GM19025 (cell line): ENCODE data around the gene DTNA.

Experiments used
- ATAC-seq: cut with Tn5 transposase; IDR thresholded peaks from one replicate; pipeline ENCODE4 v1.9.1; 2021; ENCODE audit warnings: mild to moderate bottlenecking, low read depth, moderate library complexity; ENCODE audit not compliant: unreplicated experiment

Gene DTNA

GRCh38 chr18:34760444-34760843 lies 50.3 kb downstream of the DTNA start:
- ATAC-seq: no peak

- ATAC-seq: no peak
These were observed 54.4 kb downstream of the DTNA start for GRCh38 chr18:34764451-34764850.

GRCh38 chr18:34767601-34768027 lies 57.5 kb downstream of the DTNA start:
- no peak for ATAC-seq

GRCh38 chr18:34771958-34772357 lies 61.9 kb downstream of the DTNA start:
- no peak for ATAC-seq

- no peak for ATAC-seq
These were observed 62.8 kb downstream of the DTNA start for GRCh38 chr18:34772887-34773286.

GRCh38 chr18:34773378-34773777 lies 63.3 kb downstream of the DTNA start:
- ATAC-seq: no peak

GRCh38 chr18:34773961-34774766 lies 64.1 kb downstream of the DTNA start:
- no peak for ATAC-seq

GRCh38 chr18:34775461-34775860 lies 65.4 kb downstream of the DTNA start:
- no peak for ATAC-seq

GRCh38 chr18:34779112-34779511 lies 69.0 kb downstream of the DTNA start:
- ATAC-seq: no peak

- no peak for ATAC-seq
These were observed 70.8 kb downstream of the DTNA start for GRCh38 chr18:34780856-34781255.

GRCh38 chr18:34783501-34783900 lies 73.4 kb downstream of the DTNA start:
- ATAC-seq: no peak

- no peak for ATAC-seq
These were observed 76.2 kb downstream of the DTNA start for GRCh38 chr18:34786162-34786741.

GRCh38 chr18:34787931-34788532 lies 77.9 kb downstream of the DTNA start:
- no peak for ATAC-seq

- no peak for ATAC-seq
These were observed 79.8 kb downstream of the DTNA start for GRCh38 chr18:34789768-34790344.

- ATAC-seq: no peak
These were observed 84.2 kb downstream of the DTNA start for GRCh38 chr18:34794348-34794747.

- no peak for ATAC-seq
These were observed 85.1 kb downstream of the DTNA start for GRCh38 chr18:34795070-34795732.

GRCh38 chr18:34796035-34796657 lies 86.0 kb downstream of the DTNA start:
- no peak for ATAC-seq

- no peak for ATAC-seq
These were observed 89.2 kb downstream of the DTNA start for GRCh38 chr18:34799291-34799690.

- no peak for ATAC-seq
These were observed 90.3 kb downstream of the DTNA start for GRCh38 chr18:34800381-34800780.

- ATAC-seq: no peak
These were observed 91.7 kb downstream of the DTNA start for GRCh38 chr18:34801774-34802173.
